ENCODE data around the gene IQGAP2. TPM values are rescaled to one million over a fixed set of nuclear protein-coding genes. Genes with fewer than 3 reads are reported as not detected.

IQGAP2 gene
- total RNA-seq, 1 experiment from 2014 or later: 13.4 TPM

- intact Hi-C loops (cut with micrococcal nuclease; ENCODE audit: unreplicated experiment): no loop called here
- H3K4me3 Mint-ChIP-seq (ENCODE audit: low read depth, unreplicated experiment): no peak overlapping the region
- no peak for TF ChIP-seq CTCF (IDR thresholded peaks at IDR 0.05; ENCODE audit: unreplicated experiment)
- no peaks in the 10 kb centered on the region for H3K27me3 Mint-ChIP-seq (ENCODE audit: unreplicated experiment)
- no peaks in the 10 kb centered on the region for H3K36me3 Mint-ChIP-seq (ENCODE audit: insufficient read depth, unreplicated experiment)
- DNase-seq: no peak
- H3K27ac Mint-ChIP-seq (ENCODE audit: unreplicated experiment): no peak overlapping the region
- no TSS peak for BruUV-seq (replicated peaks)
- no peaks in the 10 kb centered on the region for H3K9me3 Mint-ChIP-seq (ENCODE audit: low read depth, unreplicated experiment)
- CTCF ChIA-PET: no interaction called here
- H3K4me1 Mint-ChIP-seq (ENCODE audit: low read depth, unreplicated experiment): peaks cover 1% of the 10 kb centered on the region
These were observed 207.1 kb downstream of the IQGAP2 start for GRCh38 chr5:76610196-76610595.

GRCh38 chr5:76612942-76613341, 209.9 kb downstream of the IQGAP2 start:
- Mint-ChIP-seq H3K9me3 (ENCODE audit: low read depth, unreplicated experiment) (no peaks in the 10 kb centered on the region), H3K36me3 (ENCODE audit: insufficient read depth, unreplicated experiment) (no peaks in the 10 kb centered on the region), H3K27ac (ENCODE audit: unreplicated experiment) (no peak overlapping the region), H3K4me1 (ENCODE audit: low read depth, unreplicated experiment) (no peaks in the 10 kb centered on the region), H3K4me3 (ENCODE audit: low read depth, unreplicated experiment) (no peak overlapping the region), H3K27me3 (ENCODE audit: unreplicated experiment) (no peaks in the 10 kb centered on the region)
- no peak for DNase-seq
- no peak for TF ChIP-seq CTCF (IDR thresholded peaks at IDR 0.05; ENCODE audit: unreplicated experiment)
- no TSS peak for BruUV-seq (replicated peaks)
- intact Hi-C loops (cut with micrococcal nuclease; ENCODE audit: unreplicated experiment): no loop called here
- CTCF ChIA-PET: no interaction called here

GRCh38 chr5:76615759-76616158, 212.7 kb downstream of the IQGAP2 start:
- BruUV-seq (replicated peaks): no TSS peak
- intact Hi-C loops (cut with micrococcal nuclease; ENCODE audit: unreplicated experiment): no loop called here
- Mint-ChIP-seq H3K36me3 (ENCODE audit: insufficient read depth, unreplicated experiment) (no peaks in the 10 kb centered on the region), H3K4me3 (ENCODE audit: low read depth, unreplicated experiment) (no peak overlapping the region), H3K4me1 (ENCODE audit: low read depth, unreplicated experiment) (no peaks in the 10 kb centered on the region), H3K9me3 (ENCODE audit: low read depth, unreplicated experiment) (no peaks in the 10 kb centered on the region), H3K27ac (ENCODE audit: unreplicated experiment) (no peak overlapping the region), H3K27me3 (ENCODE audit: unreplicated experiment) (no peaks in the 10 kb centered on the region)
- CTCF ChIA-PET: no interaction called here
- no peak for DNase-seq
- TF ChIP-seq CTCF (IDR thresholded peaks at IDR 0.05; ENCODE audit: unreplicated experiment): no peak

GRCh38 chr5:76616206-76616605, 213.1 kb downstream of the IQGAP2 start:
- BruUV-seq (replicated peaks): no TSS peak
- no peak for DNase-seq
- no peaks in the 10 kb centered on the region for H3K27me3 Mint-ChIP-seq (ENCODE audit: unreplicated experiment)
- no peak for TF ChIP-seq CTCF (IDR thresholded peaks at IDR 0.05; ENCODE audit: unreplicated experiment)
- H3K27ac Mint-ChIP-seq (ENCODE audit: unreplicated experiment): no peak overlapping the region
- CTCF ChIA-PET: no interaction called here
- H3K4me1 Mint-ChIP-seq (ENCODE audit: low read depth, unreplicated experiment): no peaks in the 10 kb centered on the region
- H3K4me3 Mint-ChIP-seq (ENCODE audit: low read depth, unreplicated experiment): no peak overlapping the region
- no peaks in the 10 kb centered on the region for H3K36me3 Mint-ChIP-seq (ENCODE audit: insufficient read depth, unreplicated experiment)
- no peaks in the 10 kb centered on the region for H3K9me3 Mint-ChIP-seq (ENCODE audit: low read depth, unreplicated experiment)
- intact Hi-C loops (cut with micrococcal nuclease; ENCODE audit: unreplicated experiment): no loop called here

GRCh38 chr5:76617229-76617628, 214.1 kb downstream of the IQGAP2 start:
- no peaks in the 10 kb centered on the region for H3K27me3 Mint-ChIP-seq (ENCODE audit: unreplicated experiment)
- BruUV-seq (replicated peaks): no TSS peak
- CTCF ChIA-PET: no interaction called here
- H3K27ac Mint-ChIP-seq (ENCODE audit: unreplicated experiment): no peak overlapping the region
- H3K36me3 Mint-ChIP-seq (ENCODE audit: insufficient read depth, unreplicated experiment): no peaks in the 10 kb centered on the region
- DNase-seq: no peak
- no peaks in the 10 kb centered on the region for H3K9me3 Mint-ChIP-seq (ENCODE audit: low read depth, unreplicated experiment)
- no peak for TF ChIP-seq CTCF (IDR thresholded peaks at IDR 0.05; ENCODE audit: unreplicated experiment)
- intact Hi-C loops (cut with micrococcal nuclease; ENCODE audit: unreplicated experiment): no loop called here
- H3K4me3 Mint-ChIP-seq (ENCODE audit: low read depth, unreplicated experiment): no peak overlapping the region
- no peaks in the 10 kb centered on the region for H3K4me1 Mint-ChIP-seq (ENCODE audit: low read depth, unreplicated experiment)

Measured in Calu3 (cell line).